IgD-negative memory B cell (primary cell): Measurements from ENCODE around the gene PRICKLE1. TPM values are rescaled to one million over a fixed set of nuclear protein-coding genes. Genes with fewer than 3 reads are reported as not detected.

Experiments
- H3K27ac Mint-ChIP-seq, 3 donors: one replicate each; pipeline ENCODE4 v1.8.0; 2020 to 2022; ENCODE audit warnings: mild to moderate bottlenecking in 3 of 3, mixed read lengths in 3 of 3, moderate library complexity in 1 of 3
- H3K27me3 Mint-ChIP-seq: one replicate; pipeline ENCODE4 v1.8.0; 2021; ENCODE audit warnings: mixed read lengths
- H3K36me3 Mint-ChIP-seq: one replicate; pipeline ENCODE4 v1.8.0; 2020; ENCODE audit warnings: mild to moderate bottlenecking, mixed read lengths
- H3K4me1 Mint-ChIP-seq, 3 donors: one replicate each; pipeline ENCODE4 v1.8.0; 2020 to 2022; ENCODE audit warnings: mixed read lengths in 3 of 3, mild to moderate bottlenecking in 1 of 3
- H3K4me3 Mint-ChIP-seq, 4 donors: one replicate each; pipeline ENCODE4 v1.8.0; 2020 to 2022; ENCODE audit warnings: mild to moderate bottlenecking in 4 of 4, mixed read lengths in 4 of 4, moderate library complexity in 3 of 4
- H3K9me3 Mint-ChIP-seq, 3 donors: one replicate each; pipeline ENCODE4 v1.8.0; 2020 to 2021; ENCODE audit warnings: mixed read lengths in 3 of 3, mild to moderate bottlenecking in 1 of 3
- polyA plus RNA-seq: library from polyadenylated mRNA; unstranded; fragments of 300-500 nt; fragmentation: Illumina TruSeq; gene quantifications from one replicate; pipeline ENCODE4 v1.2.3, GENCODE V29; 2021

PRICKLE1 gene
- polyA plus RNA-seq, 1 donor from 2014 or later, result 17.0 TPM

DNA sequence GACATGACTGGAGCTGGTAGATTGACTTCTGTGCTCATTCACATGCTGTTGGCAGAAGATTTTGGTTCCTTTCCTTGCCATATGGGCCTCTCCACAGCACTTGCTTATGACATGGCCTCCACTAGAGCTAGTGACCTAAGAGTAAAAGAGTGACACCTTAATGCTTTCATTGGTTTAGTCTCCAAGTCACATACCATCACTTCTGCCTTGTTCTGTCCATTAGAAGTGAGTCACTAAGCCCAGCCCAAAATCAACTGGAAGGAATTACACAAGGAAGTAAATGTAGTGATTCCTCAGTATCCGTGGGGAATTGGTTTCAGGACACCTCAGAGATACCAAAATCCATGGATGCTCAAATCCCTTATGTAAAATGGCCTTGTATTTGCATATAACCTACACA, 182.2 kb downstream of the PRICKLE1 start:
- peaks cover 2% of the 10 kb centered on the region for H3K36me3 Mint-ChIP-seq
- H3K4me1 Mint-ChIP-seq, result peaks cover 10 to 17% (median 16%) of the 10 kb centered on the region in 3 donors
- H3K27me3 Mint-ChIP-seq, result no peaks in the 10 kb centered on the region
- no peak overlapping the region for H3K4me3 Mint-ChIP-seq
- H3K9me3 Mint-ChIP-seq, result no peaks in the 10 kb centered on the region
- peak overlapping the region in 1 of 3 donors; percentile 69 for H3K27ac Mint-ChIP-seq
